Hepatocyte (in vitro differentiated cells): ENCODE data around the gene TFCP2L1. TPM values are rescaled to one million over a fixed set of nuclear protein-coding genes. Genes with fewer than 3 reads are reported as not detected.

ENCODE experiments used
- DNase-seq: peaks from one replicate; pipeline ENCODE4 v3.0.0-alpha.2; 2016; ENCODE audit warnings: low spot score
- H2AFZ ChIP-seq: fragments of 200-600 bp; sonication (generic); 2 replicates; pipeline ENCODE4 v1.6.0; 2016; ENCODE audit warnings: antibody characterized with exemption, mild to moderate bottlenecking
- H3K27ac ChIP-seq: fragments of 200-600 bp; sonication (generic); 2 replicates; pipeline ENCODE4 v1.5.1; 2016; ENCODE audit warnings: mild to moderate bottlenecking
- H3K27me3 ChIP-seq: fragments of 200-600 bp; sonication (generic); 2 replicates; pipeline ENCODE4 v1.6.1; 2016
- H3K36me3 ChIP-seq: fragments of 200-600 bp; sonication (generic); replicated peaks from 2 replicates; pipeline ENCODE4 v1.5.1; 2016; ENCODE audit warnings: low read depth; ENCODE audit not compliant: insufficient read depth
- H3K4me1 ChIP-seq: fragments of 200-600 bp; sonication (generic); 2 replicates; pipeline ENCODE4 v1.5.1; 2016; ENCODE audit warnings: mild to moderate bottlenecking, moderate library complexity; ENCODE audit not compliant: insufficient read depth
- H3K4me2 ChIP-seq: fragments of 200-600 bp; sonication (generic); 2 replicates; pipeline ENCODE4 v1.6.0; 2016
- H3K4me3 ChIP-seq: fragments of 200-600 bp; sonication (generic); 2 replicates; pipeline ENCODE4 v1.5.1; 2016; ENCODE audit warnings: mild to moderate bottlenecking
- H3K79me2 ChIP-seq: fragments of 200-600 bp; sonication (generic); 2 replicates; pipeline ENCODE4 v1.6.0; 2017; ENCODE audit warnings: mild to moderate bottlenecking
- H3K9me2 ChIP-seq: fragments of 200-600 bp; sonication (generic); replicated peaks from 2 replicates; pipeline ENCODE4 v1.6.0; 2017; ENCODE audit warnings: mild to moderate bottlenecking; ENCODE audit not compliant: insufficient read depth
- H3K9me3 ChIP-seq: fragments of 200-600 bp; sonication (generic); 2 replicates; pipeline ENCODE4 v1.5.1; 2016; ENCODE audit warnings: low read depth, mild to moderate bottlenecking
- H4K20me1 ChIP-seq: fragments of 200-600 bp; sonication (generic); 2 replicates; pipeline ENCODE4 v1.6.0; 2016; ENCODE audit warnings: mild to moderate bottlenecking; ENCODE audit not compliant: insufficient read depth, poor library complexity, severe bottlenecking
- EZH2 ChIP-seq: fragments of 200-600 bp; sonication (generic); IDR thresholded peaks from 2 replicates; pipeline ENCODE4 v1.6.1; 2016; ENCODE audit warnings: antibody characterized with exemption, mild to moderate bottlenecking, borderline replicate concordance
- EZH2phosphoT487 ChIP-seq: fragments of 200-600 bp; sonication (generic); IDR thresholded peaks from one replicate; pipeline ENCODE4 v1.6.1; 2018; ENCODE audit warnings: antibody characterized with exemption, mild to moderate bottlenecking, low read depth, moderate library complexity; ENCODE audit not compliant: unreplicated experiment, severe bottlenecking
- WGBS: methylation state at CpG from one replicate; pipeline ENCODE4 v1.1.6; 2016; ENCODE audit warnings: low lambda C conversion rate; ENCODE audit errors: missing lambda C conversion rate; 5-methylcytosine and 5-hydroxymethylcytosine counted together
- polyA plus RNA-seq: library from polyadenylated mRNA; unstranded; fragments of >200 nt; fragmentation: Nextera tagmentation; extraction: Ambion mirVana; gene quantifications from 2 replicates; pipeline ENCODE4 v1.2.1, GENCODE V29; 2016
- total RNA-seq: library from RNA; depleted of rRNA; stranded (reverse); fragments of >200 nt; gene quantifications from 2 replicates; pipeline ENCODE4 v1.2.3, GENCODE V29; 2014
- TF ChIP-seq, protein P1 (sequence below): fragments of 200-600 bp; sonication (generic); IDR thresholded peaks from 2 replicates; pipeline ENCODE4 v1.5.1; 2016; ENCODE audit warnings: antibody characterized with exemption, mild to moderate bottlenecking; ENCODE audit not compliant: poor library complexity

TFCP2L1 gene
- total and polyA plus RNA-seq, 2 experiments from 2014 or later: 1.1 to 2.5 TPM

DNA sequence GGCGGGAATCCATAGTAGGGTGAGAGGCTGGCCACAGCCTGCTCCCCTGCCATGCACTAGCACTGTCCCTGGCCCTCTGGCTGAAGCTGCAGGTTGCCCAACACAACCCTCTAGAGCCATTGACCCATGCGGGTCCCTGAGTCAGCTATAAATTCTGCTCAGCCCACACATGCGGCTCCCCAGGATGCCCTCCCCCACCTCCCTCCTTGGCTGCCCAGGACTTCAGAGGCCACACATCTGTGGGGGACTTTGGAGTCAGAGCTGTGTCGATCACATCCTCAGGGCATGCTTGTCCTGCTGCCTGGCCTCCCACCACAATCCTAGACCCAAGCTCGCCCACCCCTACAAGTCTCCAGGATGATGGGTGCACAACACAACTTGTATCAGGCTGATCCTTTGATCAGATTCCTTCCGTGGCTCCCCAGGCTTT is 97.0 kb downstream of the TFCP2L1 start:
- 63% methylated on average over 6 of the region's 6 CpGs for WGBS
- Histone ChIP-seq H3K27ac (no peak overlapping the region), H3K79me2 (no peaks in the 10 kb centered on the region), H3K36me3 (no peaks in the 10 kb centered on the region), H3K4me1 (no peaks in the 10 kb centered on the region), H3K4me2 (no peak overlapping the region), H3K4me3 (no peak overlapping the region), H4K20me1 (no peaks in the 10 kb centered on the region), H2AFZ (no peak overlapping the region), H3K27me3 (no peaks in the 10 kb centered on the region), H3K9me2 (no peaks in the 10 kb centered on the region), H3K9me3 (no peaks in the 10 kb centered on the region)
- TF ChIP-seq EZH2phosphoT487 (no peak), EZH2 (no peak)
- TF ChIP-seq, protein P1, sequence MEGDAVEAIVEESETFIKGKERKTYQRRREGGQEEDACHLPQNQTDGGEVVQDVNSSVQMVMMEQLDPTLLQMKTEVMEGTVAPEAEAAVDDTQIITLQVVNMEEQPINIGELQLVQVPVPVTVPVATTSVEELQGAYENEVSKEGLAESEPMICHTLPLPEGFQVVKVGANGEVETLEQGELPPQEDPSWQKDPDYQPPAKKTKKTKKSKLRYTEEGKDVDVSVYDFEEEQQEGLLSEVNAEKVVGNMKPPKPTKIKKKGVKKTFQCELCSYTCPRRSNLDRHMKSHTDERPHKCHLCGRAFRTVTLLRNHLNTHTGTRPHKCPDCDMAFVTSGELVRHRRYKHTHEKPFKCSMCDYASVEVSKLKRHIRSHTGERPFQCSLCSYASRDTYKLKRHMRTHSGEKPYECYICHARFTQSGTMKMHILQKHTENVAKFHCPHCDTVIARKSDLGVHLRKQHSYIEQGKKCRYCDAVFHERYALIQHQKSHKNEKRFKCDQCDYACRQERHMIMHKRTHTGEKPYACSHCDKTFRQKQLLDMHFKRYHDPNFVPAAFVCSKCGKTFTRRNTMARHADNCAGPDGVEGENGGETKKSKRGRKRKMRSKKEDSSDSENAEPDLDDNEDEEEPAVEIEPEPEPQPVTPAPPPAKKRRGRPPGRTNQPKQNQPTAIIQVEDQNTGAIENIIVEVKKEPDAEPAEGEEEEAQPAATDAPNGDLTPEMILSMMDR: no peak
- no peak for DNase-seq

DNA sequence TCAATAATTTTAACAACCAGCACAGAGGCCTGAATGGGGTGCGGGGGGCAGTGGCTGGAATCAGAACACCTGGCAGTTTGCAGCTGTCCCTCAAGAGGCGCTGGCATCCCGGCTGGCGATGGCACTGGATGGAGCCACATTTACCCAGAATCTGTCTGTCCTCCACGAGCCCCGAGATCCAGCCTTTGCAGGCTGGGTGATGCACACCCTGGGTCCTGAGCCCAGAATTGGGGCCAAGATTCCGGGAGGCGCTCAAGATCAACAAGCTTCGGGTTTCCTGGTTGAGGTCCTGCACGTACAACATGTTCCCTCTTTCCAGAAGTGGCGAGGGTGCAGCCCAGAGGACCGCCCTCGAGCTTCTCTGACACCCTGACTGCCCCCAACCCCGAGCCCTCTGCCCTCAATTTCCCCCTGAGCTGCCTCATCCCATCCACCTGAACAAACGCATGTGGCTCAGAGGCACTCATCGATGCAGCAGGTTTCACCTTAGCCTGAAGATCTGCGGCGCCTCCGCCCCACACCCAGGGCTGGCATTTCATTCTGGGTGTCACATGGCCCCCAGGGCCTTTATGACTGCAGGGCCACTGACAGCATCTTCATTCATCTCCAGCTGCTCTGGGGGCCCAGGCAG is 97.5 kb downstream of the TFCP2L1 start:
- no peak overlapping the region for H3K4me3 ChIP-seq
- no peaks in the 10 kb centered on the region for H3K9me2 ChIP-seq
- no peaks in the 10 kb centered on the region for H3K36me3 ChIP-seq
- no peaks in the 10 kb centered on the region for H4K20me1 ChIP-seq
- no peak for DNase-seq
- TF ChIP-seq, protein P1: no peak
- no peak for TF ChIP-seq EZH2phosphoT487
- no peak for TF ChIP-seq EZH2
- H3K79me2 ChIP-seq: no peaks in the 10 kb centered on the region
- WGBS: 97% methylated on average over 19 of the region's 19 CpGs
- no peak overlapping the region for H2AFZ ChIP-seq
- no peaks in the 10 kb centered on the region for H3K4me1 ChIP-seq
- no peaks in the 10 kb centered on the region for H3K27me3 ChIP-seq
- H3K9me3 ChIP-seq: no peaks in the 10 kb centered on the region
- H3K27ac ChIP-seq: no peak overlapping the region
- no peak overlapping the region for H3K4me2 ChIP-seq

DNA sequence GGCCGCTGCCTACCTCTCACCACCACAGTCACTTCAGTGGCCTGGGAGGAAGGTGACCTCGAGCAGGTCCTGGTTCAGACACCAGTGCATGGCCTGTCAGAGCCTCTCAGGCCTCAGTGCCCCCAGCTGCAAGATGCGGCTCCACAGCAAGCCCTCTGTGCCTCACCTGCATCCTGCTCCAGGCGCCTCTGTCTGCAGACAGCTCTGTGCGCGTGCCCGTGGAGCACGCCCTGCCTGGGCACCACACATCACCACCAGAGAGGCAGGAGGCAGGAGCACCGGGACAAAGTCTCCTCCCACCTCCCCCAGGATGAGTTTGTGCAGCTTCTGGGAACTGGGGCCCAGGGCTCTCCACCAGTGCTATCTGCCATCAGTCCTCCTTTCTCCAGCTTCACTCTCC is 98.7 kb downstream of the TFCP2L1 start:
- no peaks in the 10 kb centered on the region for H3K79me2 ChIP-seq
- no peaks in the 10 kb centered on the region for H3K36me3 ChIP-seq
- H3K4me3 ChIP-seq: no peak overlapping the region
- no peak for TF ChIP-seq EZH2phosphoT487
- no peak for TF ChIP-seq EZH2
- TF ChIP-seq, protein P1: no peak
- no peaks in the 10 kb centered on the region for H3K27me3 ChIP-seq
- no peak overlapping the region for H3K27ac ChIP-seq
- no peak for DNase-seq
- H2AFZ ChIP-seq: no peak overlapping the region
- no peak overlapping the region for H3K4me2 ChIP-seq
- H3K9me2 ChIP-seq: no peaks in the 10 kb centered on the region
- no peaks in the 10 kb centered on the region for H3K9me3 ChIP-seq
- no peaks in the 10 kb centered on the region for H4K20me1 ChIP-seq
- WGBS: 91% methylated on average over 9 of the region's 9 CpGs
- no peaks in the 10 kb centered on the region for H3K4me1 ChIP-seq
